Activated CD4-positive, alpha-beta T cell treated with anti-CD3 and anti-CD28 coated beads, Interleukin-2, amount 50 U/mL, for 16 hours (primary cell): ENCODE measurements around the gene GADD45A.
"Not testable (repeated sequence)": the region's sequence is repeated elsewhere in the genome, so short reads cannot be mapped to it uniquely, and the experiment has no call there.

ENCODE experiments used
- DNase-seq: peaks from one replicate; pipeline ENCODE4 v3.0.0-alpha.2; 2020

GADD45A gene, protein sequence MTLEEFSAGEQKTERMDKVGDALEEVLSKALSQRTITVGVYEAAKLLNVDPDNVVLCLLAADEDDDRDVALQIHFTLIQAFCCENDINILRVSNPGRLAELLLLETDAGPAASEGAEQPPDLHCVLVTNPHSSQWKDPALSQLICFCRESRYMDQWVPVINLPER

GRCh38 chr1:67685067-67685557 is at the start of gene GADD45A:
Gene GADD45A, plus strand, starts transcription at chr1:67685201. Its CDS starts 294 bp downstream, at chr1:67685495.
- DNase-seq = peak; percentile 98

GRCh38 chr1:67636146-67636545 is 48.9 kb upstream of the GADD45A start:
- no peak for DNase-seq

DNA sequence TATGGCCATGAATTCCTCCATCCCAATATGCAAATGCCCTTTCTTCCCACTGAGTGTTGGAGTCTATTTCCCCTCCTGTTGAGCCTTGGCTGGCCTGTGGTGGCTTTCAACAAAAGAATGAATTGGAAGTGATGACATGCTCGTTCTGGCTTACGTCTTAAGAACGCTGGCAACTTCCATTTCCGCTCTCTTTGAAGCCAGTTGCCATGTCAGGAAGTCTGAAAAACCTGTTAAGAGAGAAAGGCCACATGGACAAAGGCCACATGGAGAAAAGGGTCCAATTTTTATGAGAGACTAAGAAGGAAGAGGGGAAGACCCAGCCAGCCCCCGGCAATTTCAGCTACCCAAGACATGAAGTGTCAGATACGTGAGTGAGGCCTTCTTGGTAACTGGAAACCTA is 45.6 kb upstream of the GADD45A start:
- no peak for DNase-seq

GRCh38 chr1:67642629-67643028 is 42.4 kb upstream of the GADD45A start:
- DNase-seq = no peak

DNA sequence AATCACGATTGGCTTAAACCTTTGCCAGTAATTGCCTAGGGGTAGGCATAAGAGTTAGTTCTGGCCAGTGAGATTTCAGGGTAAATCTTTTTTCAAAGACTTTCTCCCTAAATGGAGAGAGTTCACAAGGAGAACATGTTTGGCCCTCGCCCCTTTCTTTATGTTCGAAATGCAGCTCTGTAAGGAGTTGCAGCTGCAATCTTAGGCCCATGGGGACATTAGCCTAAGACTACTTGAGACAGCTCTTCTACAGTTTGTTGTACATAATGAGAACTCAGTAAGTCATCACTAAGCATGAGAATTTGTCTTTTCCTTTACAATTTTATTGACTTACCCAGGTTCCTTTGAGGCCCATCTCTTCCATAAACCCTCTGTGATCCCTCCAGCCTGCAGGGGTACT is 40.4 kb upstream of the GADD45A start:
- no peak for DNase-seq

DNA sequence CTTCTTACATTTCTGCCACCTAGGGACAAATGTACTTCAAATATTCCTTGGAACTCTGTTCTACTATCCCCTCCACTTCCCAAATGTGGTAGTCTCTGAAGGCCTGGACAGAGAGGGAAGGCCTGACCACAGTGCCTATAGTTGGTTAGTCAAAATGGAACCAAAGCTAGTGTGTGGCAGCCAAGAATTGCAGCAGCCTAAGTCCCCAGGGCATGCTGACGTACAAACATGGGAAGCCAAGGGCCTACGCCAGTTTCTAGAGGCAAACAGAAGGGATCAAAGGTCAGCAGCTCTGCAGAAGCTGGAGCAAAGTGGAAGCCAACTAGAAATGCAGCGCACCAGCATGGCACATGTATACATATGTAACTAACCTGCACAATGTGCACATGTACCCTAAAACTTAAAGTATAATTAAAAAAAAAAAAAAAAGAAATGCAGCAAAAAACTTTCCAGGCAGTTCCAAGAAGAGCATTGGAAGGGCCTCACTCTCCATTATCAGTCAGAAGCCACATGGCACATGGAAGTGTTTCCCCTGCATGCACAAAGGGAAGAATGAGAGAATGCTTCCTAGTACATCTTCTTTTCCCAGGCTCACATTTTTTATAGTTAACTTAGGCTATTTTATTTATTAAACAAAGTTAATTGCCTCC is 39.4 kb upstream of the GADD45A start:
- DNase-seq = no peak

- DNase-seq = no peak
Observed at GRCh38 chr1:67646145-67647035, 38.6 kb upstream of the GADD45A start.

DNA sequence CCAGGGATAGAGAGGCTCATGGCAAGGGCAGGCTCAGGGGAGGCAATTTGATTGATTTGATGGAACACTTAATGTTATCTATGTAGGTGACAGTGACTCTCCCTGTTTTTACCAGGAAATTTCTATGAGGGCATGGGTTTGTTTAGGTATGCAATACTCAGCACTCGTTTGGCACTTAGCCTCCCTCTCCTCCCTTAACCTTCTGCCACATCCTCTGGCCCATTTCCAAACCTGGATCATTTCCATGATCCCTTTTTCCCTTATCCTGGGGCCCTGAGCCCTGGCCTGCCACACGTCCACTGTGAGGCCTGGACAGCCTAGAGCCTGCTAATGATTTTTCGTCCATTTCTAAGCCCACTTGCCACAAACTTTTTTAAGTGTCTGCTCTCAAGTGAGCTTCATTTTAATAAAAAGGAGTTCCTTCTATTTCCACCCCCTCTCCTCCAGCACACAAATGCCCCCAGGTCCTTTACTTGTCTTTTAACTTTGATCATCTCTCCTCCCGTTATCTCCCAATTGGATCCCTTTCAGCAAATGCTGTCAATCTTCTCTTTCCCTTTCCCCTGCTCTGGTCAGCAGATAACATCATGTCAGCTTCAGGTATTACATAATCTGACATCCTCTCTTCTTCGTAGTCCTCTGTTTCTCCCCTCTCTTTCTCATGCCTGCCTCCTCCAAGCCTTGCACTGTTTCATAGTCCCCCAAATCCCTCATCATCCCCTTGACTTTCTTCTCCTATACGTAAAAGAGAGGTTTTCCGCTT is 37.8 kb upstream of the GADD45A start:
- no peak for DNase-seq

GRCh38 chr1:67647814-67648358 is 37.1 kb upstream of the GADD45A start:
- no peak for DNase-seq

- no peak for DNase-seq
Observed at GRCh38 chr1:67648582-67649326, 36.2 kb upstream of the GADD45A start.

DNA sequence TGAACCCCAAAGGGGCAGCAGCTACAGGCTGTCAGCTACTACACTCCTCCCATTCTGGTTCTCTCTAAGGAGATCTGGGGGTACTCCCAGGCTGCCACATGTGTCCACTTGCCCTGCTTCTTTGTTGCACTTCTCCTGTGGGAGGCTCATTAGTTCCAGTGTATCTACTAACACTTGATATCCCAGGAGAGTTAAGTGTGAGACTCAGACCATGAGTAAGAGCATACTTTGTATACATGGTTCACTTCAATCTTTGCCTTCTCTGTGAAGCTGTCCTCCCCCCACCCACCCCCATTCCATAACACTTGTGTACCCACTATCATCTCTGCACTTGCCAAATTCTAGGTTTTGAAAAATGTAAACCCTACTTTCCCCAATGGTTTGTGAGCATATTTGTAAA is 34.9 kb upstream of the GADD45A start:
- no peak for DNase-seq

- no peak for DNase-seq
Observed at GRCh38 chr1:67651031-67651430, 34.0 kb upstream of the GADD45A start.

- DNase-seq = peak; percentile 8
Observed at GRCh38 chr1:67652800-67653199, 32.2 kb upstream of the GADD45A start.

- no peak for DNase-seq
Observed at GRCh38 chr1:67653304-67653703, 31.7 kb upstream of the GADD45A start.

DNA sequence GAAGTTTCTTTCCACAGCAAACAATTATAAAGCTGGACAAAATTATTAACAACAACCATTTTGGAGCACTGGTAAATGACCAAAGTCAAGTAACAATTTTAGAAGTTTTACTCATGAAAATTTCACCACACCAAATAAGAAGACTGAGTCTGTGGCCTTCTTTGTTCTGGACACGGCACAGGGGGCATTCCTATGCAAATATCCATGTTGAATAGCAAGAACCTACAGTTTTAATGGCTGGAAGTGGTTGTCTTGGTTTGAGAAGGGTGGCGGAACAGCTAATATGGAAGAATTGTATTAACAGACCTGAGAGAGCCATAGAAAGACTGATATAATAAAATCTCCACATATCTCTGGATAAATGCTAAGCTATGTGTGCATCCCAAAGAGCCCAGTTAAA is 29.4 kb upstream of the GADD45A start:
- DNase-seq = no peak

GRCh38 chr1:67657152-67657551 is 27.8 kb upstream of the GADD45A start:
- not testable (repeated sequence) for DNase-seq

- no peak for DNase-seq
Observed at GRCh38 chr1:67659229-67659628, 25.8 kb upstream of the GADD45A start.

DNA sequence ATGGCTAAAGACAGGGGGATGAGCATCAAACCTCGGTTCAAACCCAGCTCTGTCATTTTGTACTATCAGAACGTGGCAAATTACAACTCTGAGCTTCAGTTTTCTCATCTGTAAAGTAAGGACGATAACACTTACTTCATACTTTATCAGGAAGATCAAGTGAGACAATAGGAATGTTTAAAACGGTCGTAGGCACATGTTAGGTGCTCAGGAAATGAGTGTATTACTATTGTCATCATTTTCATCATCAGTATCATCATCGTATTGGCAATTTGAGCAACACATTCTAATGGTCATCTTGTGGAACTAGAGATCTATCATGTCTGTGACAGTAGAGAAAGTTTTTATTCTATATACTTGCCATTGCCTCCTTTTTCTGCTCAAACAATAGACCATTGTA is 22.1 kb upstream of the GADD45A start:
- DNase-seq = no peak

DNA sequence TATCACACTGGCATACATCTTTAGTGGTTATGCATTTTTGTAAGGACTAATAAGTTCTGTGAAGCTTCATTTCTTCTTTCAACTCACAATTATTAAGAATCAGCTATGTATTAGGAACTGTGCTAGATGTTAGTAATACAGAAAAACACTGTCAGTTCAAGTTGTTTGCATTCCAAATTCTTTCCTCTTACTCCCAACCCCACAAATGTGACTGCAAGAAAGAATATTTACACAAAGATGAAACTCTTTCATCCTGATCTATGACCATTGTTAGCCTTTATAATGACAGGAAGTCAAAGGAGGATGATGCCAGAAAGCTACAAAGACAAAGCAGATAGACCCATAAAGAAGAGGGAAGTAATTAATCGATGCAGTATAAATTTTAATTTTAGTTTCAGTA is 21.0 kb upstream of the GADD45A start:
- no peak for DNase-seq

- not testable (repeated sequence) for DNase-seq
Observed at GRCh38 chr1:67665307-67665706, 19.7 kb upstream of the GADD45A start.

DNA sequence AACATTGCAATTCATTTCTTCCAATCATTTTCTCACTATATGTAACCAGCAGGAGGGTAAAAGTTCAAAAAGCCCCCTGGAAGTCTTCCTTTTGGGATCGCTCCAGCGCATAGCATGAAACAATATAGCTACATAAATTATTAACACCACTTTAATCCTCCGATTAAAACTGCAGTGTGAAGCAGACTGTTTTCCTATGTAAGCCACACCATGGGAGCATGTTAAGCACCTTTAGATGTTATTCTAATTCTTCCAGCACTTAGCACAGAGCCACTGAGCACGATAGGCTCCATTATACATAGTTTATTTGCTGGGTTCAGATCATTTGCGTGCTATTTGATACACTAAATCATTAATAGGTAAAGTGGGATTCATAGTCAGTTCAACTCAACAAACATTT is 18.4 kb upstream of the GADD45A start:
- no peak for DNase-seq

- DNase-seq = no peak
Observed at GRCh38 chr1:67668660-67669059, 16.3 kb upstream of the GADD45A start.
